ENCODE measurements around the gene GABRA5.

The GABRA5 gene

DNA sequence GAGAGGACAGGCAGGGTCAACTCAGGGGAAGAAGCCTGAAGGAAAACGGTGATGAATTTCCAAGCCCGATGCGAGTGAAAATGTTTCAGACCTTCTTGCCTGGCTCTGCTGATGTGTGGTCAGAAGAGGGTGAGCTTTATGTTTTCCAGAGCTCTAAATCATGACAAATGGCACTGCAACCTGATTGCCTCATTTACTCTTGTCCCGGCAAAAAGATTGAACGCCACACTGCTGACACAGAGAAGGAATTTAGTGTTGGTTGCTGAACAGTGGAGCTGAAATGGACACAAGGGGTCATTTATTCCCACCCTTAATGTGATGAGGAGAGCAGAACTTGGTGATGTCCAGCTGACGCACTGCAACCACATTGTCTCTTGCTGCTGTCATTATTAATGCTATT is 68.0 kb downstream of the GABRA5 start:
- DNase-seq: no peak

DNA sequence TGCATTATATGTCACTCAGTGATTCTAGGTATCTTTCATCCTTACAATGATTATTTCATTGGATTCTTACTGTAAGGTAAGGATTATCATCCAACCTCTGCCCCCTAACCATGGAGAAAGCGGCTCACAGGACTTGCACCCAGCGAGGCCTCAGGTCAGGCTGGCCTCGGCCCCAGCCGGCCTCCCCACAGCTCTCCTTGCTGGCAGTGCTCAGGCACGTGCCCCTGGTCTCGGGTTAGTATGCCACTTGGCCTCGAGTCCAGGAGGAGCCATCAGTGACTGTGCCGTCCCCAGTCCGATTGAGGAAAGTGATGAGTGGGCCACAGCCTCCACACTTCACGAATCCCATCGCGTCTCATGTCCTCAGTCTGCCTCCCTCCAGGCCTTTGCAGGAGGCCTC is 68.5 kb downstream of the GABRA5 start:
- no peak for DNase-seq

DNA sequence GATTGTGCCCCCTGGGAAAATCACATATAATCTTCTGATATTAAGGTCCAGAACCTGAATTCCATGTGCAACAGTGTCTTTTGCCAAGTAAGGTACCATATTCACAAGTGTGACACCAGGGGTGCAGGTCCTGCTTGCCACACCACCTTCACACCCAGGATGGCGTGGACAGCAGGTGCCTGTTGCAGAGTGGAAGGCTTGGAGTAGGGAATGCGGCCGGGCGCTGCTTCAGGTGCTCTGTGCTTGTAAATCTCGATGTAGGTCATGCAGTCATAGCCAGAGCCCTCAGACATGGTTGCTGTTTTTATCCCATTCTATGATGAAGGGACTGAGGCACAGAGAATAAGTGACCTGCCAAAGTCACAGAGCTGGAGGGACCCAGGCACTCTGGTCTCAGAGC is 69.6 kb downstream of the GABRA5 start:
- no peak for DNase-seq

DNA sequence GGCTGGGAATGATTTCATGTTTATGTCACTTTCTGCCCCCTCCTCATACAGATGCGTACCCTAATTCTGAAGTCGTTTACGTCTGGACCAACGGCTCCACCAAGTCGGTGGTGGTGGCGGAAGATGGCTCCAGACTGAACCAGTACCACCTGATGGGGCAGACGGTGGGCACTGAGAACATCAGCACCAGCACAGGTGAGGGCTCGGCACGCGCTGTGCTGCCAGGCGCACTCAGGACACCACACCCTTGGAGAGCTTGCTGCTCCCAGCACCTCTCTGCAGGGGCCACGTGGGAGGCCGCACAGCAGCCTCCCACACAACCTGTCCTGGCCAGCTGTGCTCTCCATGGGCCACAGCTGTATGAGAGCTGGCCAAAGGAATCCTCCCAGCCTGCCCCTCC is 70.3 kb downstream of the GABRA5 start:
- no peak for DNase-seq

DNA sequence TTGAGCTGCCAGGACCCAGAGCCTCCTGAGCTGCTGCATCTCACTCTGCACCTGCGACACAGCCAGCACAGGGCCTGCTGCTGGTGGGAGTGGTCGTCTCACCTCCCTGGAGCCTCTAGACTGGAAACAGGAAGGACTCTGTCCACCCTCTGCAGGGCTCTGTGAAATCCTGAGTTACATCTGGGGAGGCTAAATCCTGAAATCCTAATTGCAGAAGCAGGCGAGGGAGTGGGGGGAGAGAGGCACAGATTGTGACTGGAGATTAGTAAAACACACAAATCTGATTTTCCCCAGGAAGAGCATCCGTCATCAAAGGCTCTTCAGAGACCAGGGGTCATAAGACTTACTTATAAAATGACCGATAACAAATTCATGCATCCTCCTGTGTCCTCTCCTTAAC is 72.5 kb downstream of the GABRA5 start:
- DNase-seq: no peak

DNA sequence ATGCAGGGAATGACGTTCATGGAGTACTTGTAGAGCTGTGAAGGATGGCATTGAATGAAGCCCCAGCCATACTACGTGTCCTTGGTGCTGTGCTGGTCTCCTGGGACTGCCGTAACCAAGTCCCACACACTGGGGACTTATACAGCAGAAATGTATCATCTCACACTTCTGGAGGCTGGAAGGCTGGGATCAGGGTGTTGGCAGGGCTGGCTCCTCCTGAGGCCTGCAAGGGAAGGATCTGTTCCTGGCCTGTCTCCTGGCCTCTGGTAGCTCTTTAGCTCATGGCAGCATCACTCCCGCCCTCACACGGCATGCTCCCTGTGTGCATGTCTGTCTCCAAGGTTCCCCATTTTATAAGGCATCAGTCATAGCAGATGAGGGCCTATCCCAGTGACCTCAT is 74.6 kb downstream of the GABRA5 start:
- no peak for DNase-seq

DNA sequence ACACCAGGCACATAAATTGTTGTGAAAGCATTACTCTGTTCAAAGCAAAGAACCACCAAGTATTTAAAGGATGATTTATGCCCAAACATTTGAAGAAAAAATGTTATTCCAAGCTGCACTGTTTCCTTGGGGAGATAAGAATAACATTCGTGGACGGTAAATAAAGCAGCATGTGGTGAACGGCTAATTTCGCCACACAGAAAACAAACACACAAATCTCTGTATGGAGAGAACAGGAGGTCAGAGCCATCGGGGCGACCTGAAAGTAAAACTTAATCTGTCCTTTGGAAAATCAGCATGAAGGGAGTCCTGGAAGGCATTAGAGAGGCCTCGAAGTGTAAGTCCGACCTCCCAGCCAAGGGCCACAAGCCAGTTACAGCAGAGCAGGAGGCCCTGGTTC is 77.0 kb downstream of the GABRA5 start:
- no peak for DNase-seq

DNA sequence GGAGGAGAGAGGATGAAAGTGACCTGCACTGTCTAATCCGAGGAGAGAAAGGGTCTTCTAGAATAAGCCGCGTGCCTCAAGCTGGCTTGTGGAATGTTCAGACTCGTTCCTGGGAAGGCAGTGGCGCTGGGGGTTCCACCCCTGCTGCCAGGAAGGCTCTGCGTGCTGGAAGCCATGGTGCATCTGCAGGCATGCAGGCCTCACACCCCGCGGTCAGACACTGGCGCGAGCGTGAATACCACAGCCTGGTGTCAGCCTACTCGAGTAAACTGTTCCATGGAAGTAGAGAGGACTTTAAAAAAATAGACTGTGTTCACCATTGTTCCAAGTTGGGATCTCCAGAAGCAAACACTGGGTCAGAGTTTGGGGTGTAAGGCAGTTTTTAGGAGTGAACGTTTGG is 78.2 kb downstream of the GABRA5 start:
- no peak for DNase-seq

DNA sequence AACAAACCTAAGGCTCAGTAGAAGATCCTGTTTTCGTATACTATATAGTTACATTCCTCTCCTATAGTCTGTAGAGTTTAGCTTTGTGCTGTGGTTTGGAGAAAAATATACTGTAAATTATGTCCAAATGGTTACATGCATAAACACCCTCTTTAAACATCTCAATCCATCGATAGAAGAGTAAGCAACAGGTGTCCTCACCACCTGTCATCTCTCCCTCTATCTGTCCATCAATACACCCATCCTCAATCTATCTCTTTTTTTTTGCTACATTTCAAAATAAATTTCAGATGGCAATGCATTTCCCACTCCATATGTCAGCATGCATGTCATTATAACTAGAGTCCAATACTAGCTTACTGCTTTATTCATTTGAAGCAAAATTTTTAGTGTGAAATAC is 83.1 kb downstream of the GABRA5 start:
- no peak for DNase-seq

DNA sequence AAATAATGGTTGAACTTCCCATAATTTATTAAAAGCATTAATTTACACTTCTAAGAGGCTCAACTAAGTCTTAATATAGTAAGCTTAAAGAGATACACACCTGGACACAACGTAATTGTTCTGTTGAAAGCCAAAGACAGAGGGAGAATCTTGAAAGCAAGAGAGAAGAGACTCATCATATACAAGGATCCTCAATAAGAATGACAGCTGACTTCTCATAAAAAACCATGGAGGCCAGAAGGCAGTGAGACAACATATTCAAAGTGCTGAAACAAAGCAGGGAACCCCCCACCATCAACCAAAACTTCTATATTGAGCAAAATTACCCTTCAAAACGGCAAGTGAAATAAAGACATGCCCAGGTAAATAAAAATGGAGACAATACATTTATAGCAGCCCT is 87.5 kb downstream of the GABRA5 start:
- no peak for DNase-seq

DNA sequence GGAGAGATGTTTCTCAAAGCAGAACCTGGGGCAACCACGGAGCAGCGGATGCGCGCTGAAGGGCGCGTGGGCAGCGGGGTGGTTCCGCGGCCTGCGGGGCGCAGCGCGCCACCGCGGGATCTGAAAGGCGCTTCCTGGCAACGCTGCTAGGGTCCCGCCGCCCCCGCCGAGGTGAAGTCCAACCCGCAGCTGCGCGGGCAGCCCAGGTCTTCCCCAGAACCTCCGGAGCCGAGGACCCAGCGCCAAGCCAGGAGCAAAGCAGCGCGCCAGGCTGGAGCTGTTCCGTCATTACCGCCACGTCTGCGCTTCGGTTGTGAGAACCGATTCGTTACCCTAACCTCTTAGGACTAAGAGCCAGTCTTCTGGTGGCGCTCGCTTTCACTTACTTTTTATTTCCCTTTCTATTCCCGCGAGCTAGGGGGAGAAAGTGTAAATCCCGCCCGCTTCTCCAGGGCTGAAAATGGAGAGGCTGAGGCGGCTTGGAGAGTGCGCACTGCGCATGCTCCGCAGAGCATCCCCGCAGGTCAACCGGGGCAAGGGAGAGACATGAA is 100.9 kb downstream of the GABRA5 start:
- no peak for DNase-seq

DNA sequence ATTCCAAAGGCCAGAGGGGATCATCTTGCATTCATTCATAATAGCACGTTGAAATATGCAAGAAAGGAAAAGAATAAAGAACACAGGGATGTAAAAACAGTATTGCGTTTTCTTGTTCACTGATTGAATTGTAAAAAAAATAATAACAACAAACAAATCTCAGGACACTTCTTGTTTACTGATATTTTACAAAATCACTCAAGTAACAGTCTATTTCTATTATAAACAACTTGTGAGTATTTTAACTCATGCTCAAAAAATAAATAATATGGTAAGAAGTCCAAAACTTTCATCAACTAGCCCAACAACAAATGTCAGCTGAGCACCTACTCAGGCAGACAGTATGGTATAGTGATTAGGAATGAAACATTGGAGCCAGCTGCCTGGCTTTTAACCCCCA is 101.9 kb downstream of the GABRA5 start:
- no peak for DNase-seq

DNA sequence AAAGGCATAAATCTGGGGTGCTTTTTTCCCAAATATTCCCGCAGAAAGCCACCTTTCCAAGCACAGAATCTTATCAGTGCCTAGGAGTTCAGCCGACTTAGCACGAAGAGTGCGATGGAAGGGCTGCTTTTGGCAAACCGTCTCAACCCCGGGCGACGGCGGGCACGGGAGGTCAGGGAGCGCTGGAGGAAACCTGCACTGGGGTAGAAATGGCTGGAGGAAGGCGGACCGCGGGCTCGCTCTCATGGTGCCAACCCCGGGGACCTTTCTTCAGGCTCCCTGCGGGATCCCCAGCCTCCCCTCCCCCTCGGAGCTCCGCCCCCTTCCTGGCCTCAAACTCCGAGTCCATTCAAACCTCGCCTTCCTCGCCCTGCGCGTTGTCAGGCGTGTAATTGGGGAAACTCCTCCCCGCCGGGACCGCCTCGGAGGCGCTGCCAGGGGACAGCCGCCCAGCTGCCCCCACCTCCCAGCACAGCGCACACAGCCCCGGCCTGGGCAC is 103.9 kb downstream of the GABRA5 start, which contains the start of gene GABRG3:
Gene GABRG3 (plus strand): TSS at position 470 of the 499 bp plus-strand sequence.
- no peak for DNase-seq

DNA sequence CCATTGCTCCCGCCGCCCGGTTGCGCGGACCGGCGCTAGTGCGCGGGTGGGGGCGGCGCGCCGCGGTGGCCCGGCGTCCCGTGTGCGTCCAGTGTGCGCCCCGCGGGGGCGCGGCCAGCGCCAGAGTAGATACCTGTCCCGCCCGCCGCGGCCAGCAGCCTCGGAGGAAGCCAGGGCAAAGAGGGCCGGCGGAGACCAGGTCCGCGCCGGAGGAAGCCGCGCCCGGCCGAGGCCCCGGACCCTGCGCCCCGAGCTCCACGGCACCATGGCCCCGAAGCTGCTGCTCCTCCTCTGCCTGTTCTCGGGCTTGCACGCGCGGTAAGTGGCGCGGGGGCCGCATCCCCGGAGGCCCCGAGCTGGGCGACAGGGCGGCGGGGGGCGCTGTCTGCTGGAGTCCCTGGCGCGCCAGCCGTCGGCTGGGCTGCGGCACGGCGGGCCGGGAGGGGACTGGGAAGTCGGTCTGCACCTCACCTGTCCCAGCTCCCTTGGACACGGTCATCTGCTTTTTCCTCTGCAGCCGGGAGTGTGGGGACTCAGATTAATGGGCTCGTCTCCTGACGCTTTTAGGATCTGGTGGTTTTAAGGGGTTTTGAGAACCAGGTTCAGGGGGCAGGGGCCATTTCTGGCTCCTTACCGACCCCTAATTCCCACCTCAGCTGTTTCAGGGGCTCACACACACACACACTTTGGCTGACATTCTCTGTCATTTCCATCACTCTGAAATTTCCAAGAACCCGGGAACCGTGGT is 104.6 kb downstream of the GABRA5 start:
- DNase-seq: no peak

DNA sequence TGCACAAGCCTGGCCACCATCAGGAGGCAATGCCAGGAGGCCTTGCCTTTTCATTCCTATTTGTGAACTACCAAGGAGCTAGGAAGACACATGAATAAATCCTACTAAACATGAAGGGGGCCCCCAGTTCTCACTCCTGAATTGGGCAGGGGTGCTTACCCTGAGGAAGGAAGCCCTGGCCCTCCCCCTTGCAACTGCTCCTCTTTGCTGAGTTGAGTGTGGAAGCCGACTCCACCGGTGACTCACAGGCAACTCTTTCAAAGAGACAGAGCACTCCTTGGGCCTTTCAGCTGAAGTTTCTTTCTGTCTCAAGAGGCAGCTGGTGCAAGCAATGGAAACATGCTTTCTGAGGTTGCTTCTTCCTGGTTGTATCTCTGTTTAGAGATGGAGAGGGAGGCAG is 105.8 kb downstream of the GABRA5 start:
- DNase-seq: no peak

DNA sequence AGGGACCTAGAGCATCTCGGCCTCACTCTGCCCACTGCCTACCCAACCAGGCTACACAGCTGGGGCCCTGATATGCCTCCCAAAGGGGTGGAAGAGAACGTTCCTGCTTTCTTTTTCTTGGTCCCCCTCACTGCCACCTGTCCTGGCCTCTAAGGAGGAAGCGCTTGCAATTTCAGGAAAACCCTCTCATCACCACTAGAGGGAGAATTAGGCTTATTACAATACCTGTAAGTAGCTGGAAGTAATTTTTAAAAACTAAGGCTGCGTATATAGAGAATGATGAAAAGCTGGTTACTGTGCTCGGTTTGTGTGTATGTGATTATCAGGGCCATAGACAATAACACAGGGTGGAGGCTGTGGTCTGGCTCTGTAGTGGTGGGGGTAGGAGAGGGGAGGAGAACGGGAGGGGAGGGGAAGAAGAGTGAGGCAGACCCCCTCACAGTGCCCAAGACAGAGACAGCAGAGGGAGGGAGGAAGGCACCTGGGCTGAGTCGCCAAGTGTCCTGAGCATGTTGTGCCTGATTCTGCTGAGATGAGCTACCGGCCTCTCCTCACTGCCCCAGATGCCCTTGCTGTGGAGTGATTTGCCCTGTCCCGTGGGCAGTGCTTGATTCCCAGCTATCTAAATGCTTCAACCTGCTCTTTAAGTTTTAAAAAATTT is 107.4 kb downstream of the GABRA5 start:
- no peak for DNase-seq

DNA sequence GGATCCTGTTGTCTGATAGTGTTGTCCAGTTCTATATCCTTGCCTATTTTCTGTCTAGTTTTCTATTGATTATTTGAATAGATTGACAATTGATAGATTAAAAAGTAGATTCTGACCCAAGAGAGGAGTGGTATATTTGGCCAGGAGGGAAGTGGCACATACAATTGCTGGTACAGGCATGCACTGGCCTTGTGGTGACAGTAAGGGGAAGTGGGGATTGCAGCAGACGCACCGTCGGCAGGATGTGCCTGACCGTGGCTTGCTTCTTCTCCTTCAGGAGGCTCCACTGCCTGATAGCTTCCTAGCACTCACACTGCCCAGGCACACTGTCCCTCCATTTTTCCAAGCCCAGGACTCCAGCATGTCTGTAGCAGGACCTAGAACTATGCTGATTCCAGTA is 114.6 kb downstream of the GABRA5 start:
- DNase-seq: no peak

DNA sequence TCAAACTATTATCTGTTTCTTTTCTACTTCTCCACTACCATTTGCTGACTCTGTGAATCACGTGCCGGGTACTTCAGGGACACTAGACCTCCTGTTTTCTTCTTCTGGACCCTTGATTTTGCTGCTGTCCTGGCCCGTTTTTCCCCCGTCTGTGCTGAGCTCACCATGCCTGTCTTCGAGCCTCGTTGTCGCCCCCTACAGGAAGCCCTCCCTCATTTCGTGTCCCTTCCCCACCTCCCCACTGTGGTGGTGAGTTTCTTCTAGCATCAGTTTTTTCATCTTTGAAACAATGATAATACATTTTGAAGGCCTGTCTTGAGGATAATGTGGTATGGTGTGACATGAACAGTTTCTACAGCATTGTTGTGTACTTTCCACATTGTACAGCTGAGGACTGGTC is 117.0 kb downstream of the GABRA5 start:
- no peak for DNase-seq

DNA sequence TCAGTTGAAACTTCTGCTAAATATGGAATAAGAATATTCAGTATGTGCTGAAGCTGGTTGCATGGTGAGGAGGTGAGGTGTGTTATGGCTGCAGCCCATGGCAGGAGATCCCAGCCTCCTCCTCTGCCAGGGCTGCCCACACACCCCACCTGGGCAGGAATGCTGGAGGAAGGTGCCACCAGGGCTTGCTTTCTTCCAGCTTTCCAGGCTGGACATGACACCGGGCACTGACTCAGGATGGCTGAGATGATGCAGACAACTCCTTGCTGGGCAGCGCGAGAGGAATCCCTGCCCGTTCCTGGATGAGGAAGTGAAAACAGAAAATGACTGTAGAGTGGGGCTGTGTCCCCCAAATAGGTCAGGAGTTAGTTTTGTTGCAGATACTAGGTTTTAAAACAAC is 118.2 kb downstream of the GABRA5 start:
- no peak for DNase-seq

DNA sequence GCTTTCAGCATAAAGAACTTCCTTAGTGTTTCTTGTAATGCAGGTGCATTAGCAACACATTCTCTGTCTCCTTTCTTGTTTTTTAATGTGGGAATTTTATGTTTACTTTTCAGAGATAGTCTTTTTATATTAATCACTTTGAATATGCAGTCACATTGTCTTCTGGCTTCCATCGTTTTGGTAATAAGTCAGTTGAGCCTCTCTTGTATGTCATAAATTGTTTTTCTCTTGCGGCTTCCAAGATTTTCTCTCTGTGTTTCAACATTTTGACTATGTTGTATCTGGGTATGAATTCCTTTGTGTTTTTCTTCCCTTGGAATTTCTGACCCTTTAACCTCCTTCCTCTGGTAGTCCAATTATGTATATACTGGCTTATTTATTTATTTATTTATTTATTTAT is 129.4 kb downstream of the GABRA5 start:
- DNase-seq: no peak

All from effector CD8-positive, alpha-beta T cell (primary cell).